Measurements from ENCODE around the gene MMS19. TPM values are rescaled to one million over a fixed set of nuclear protein-coding genes. Genes with fewer than 3 reads are reported as not detected.
A peak's percentile ranks its signal among the peaks of the same experiment; 100 is the strongest.

The MMS19 gene
- total RNA-seq, 1 donor, result 82.0 TPM

- DNase-seq (ENCODE audit: low read depth), result no peak
- no peak for TF ChIP-seq CTCF (IDR thresholded peaks at IDR 0.05; ENCODE audit: insufficient read depth, low read depth, low read length)
- no peak overlapping the region for H3K4me3 ChIP-seq (ENCODE audit: low read depth, low read length)
These were observed 4.7 kb upstream of the MMS19 start for GRCh38 chr10:97502916-97503315.

DNA sequence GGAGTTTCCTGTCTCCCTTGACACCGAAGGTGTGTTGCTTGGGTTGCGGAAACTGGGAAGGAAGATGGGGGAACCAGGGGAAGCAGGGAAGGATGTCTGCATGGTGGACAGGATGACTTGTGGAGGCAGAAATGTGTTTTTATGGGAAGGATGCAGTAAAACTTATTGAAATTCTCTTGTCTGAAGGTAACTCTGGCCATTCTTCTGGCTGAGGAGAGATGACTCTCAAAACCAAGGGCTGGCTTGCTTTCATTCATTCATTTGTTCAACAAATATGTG, 2.0 kb upstream of the MMS19 start:
- no peak for TF ChIP-seq CTCF (IDR thresholded peaks at IDR 0.05; ENCODE audit: insufficient read depth, low read depth, low read length)
- DNase-seq (ENCODE audit: low read depth), result no peak
- peak overlapping the region; percentile 100 for H3K4me3 ChIP-seq (ENCODE audit: low read depth, low read length)

DNA sequence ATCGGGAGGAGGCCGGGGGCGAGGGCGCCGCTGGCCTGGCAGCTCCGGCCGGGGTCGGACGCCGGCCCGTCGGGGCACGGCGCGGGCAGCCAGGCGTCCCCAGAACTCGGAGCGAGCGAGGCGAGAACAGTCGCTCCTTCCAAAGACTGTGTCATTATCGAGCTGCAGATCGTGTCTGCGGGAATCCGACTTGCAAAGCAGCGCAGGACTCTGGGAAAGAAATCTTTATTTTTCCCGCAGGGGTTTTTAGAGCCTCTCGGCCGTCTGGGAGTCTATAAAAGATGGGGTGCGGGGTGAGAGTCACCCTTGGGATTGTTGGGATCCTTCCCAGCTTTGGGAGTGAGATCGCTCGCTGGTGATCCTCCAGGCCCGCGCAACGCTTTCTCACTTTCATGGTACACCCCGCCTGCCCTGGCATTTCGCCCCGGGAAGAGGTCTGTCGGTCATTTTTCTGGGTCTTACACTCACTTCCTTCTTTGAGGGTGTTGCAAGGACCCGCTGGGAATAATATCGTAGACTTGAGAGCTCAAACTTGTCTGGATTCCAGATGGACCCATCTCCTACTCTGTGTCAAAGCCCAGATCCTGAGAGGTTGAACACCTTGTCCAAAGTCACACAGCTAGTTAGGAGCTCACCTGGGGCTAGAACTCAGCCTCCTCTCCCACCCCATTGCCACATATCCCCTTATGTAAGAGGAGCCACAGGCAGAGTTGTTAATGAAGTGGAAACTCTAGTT, 1.5 kb upstream of the MMS19 start:
- H3K4me3 ChIP-seq (ENCODE audit: low read depth, low read length), result peak overlapping the region; percentile 100
- TF ChIP-seq CTCF (IDR thresholded peaks at IDR 0.05; ENCODE audit: insufficient read depth, low read depth, low read length), result no peak
- peak; percentile 67 for DNase-seq (ENCODE audit: low read depth)

DNA sequence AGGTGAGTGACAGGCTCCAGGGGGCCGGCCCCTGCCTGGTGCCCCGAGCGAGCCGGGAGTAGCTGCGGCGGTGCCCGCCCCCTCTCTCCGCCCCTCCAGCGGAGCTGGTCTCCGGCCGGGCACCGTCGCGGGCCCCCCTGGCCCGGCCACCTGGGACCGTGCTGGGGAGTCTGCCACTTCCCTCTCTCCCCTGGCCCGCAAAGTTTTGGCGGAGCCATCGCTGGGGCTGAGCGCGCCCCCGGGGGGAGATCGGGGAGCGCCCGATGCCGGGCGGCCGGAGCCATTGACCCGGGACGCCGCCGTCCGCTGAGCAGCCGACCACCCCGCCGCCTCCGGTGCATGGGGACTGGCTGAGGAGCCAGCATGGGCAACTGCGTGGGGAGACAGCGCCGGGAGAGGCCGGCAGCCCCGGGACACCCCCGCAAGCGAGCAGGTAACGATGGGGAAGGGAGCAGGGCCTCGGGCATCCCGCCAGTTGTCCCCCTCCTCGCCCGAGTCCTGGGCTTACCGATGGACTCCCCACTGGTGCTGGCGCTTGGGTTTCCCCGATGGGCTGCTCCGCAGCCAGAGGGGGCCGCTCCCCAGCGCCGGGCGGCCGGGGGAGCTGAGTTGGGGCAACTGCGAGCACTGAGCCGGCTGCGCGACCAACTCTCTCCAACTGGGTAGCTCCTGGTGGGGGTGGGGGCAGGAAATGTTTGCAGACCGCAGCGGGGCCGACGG, 779 bp upstream of the MMS19 start, which contains the start of gene UBTD1:
Gene UBTD1, plus strand, starts transcription at position 84 of the 720 bp plus-strand sequence. Its CDS starts 280 bp downstream, at position 364.
- peak within 1 kb of the TSS; percentile 100 for H3K4me3 ChIP-seq (ENCODE audit: low read depth, low read length)
- peak; percentile 9 for TF ChIP-seq CTCF (IDR thresholded peaks at IDR 0.05; ENCODE audit: insufficient read depth, low read depth, low read length)
- peak; percentile 63 for DNase-seq (ENCODE audit: low read depth)

DNA sequence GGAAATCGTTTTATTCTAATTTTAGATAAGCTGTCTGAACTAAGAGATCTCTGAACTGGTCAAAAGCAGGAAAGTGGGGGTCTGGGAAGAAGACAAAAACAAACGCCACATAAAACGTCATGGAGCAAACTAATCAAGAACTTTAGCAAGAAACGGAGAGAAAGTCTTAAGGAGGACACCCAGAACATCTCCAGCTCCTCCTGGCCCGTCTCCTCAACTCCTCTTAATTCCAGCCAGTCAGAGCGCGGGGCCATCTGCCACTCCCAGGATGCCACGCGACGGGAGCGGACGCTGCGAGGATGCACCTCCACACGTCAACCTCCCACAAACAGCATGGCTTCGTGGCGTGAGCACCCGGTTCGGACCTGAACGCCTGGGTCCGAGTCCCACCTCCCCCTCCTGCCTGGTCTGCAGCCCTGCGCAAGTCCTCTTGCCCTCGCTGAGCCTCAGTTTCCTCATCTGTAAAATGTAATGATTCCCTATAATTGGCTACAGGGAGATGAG, 598 bp downstream of the MMS19 start:
- DNase-seq (ENCODE audit: low read depth), result peak; percentile 83

GRCh38 chr10:97494863-97495506, 3.2 kb downstream of the MMS19 start:
- no peak for TF ChIP-seq CTCF (IDR thresholded peaks at IDR 0.05; ENCODE audit: insufficient read depth, low read depth, low read length)
- DNase-seq (ENCODE audit: low read depth), result peak; percentile 74
- no peak overlapping the region for H3K4me3 ChIP-seq (ENCODE audit: low read depth, low read length)

More for the DNA sequence above, 598 bp downstream of the MMS19 start:
- H3K4me3 ChIP-seq (ENCODE audit: low read depth, low read length), result peak overlapping the region; percentile 100
- TF ChIP-seq CTCF (IDR thresholded peaks at IDR 0.05; ENCODE audit: insufficient read depth, low read depth, low read length), result no peak

Data from fibroblast of villous mesenchyme (primary cell).